Activated CD4-positive, alpha-beta T cell treated with anti-CD3 and anti-CD28 coated beads for 4 hours (primary cell): ENCODE measurements around the gene ACOT11.

Source experiments
- DNase-seq, 2 donors: peaks; one replicate each; pipeline ENCODE4 v3.0.0-alpha.2; 2020

Gene ACOT11

GRCh38 chr1:54566438-54567141 lies 18.6 kb downstream of the ACOT11 start:
- DNase-seq: no peak

GRCh38 chr1:54567961-54568360 lies 19.9 kb downstream of the ACOT11 start:
- no peak for DNase-seq

GRCh38 chr1:54569339-54569738 lies 21.3 kb downstream of the ACOT11 start:
- no peak for DNase-seq

- no peak for DNase-seq
These were observed 22.1 kb downstream of the ACOT11 start for GRCh38 chr1:54570161-54570560.

- DNase-seq: no peak
These were observed 23.3 kb downstream of the ACOT11 start for GRCh38 chr1:54571326-54571725.

- DNase-seq: no peak
These were observed 23.9 kb downstream of the ACOT11 start for GRCh38 chr1:54571803-54572541.

GRCh38 chr1:54572542-54572850 lies 24.5 kb downstream of the ACOT11 start:
- DNase-seq: no peak

GRCh38 chr1:54574158-54574778 lies 26.2 kb downstream of the ACOT11 start:
- no peak for DNase-seq

- DNase-seq: no peak
These were observed 27.1 kb downstream of the ACOT11 start for GRCh38 chr1:54575161-54575560.

- no peak for DNase-seq
These were observed 27.7 kb downstream of the ACOT11 start for GRCh38 chr1:54575605-54576290.

- DNase-seq: no peak
These were observed 29.6 kb downstream of the ACOT11 start for GRCh38 chr1:54577612-54578011.

GRCh38 chr1:54579337-54579781 lies 31.3 kb downstream of the ACOT11 start:
- DNase-seq: no peak

GRCh38 chr1:54580856-54581550 lies 33.0 kb downstream of the ACOT11 start:
- DNase-seq: no peak

GRCh38 chr1:54581621-54582035 lies 33.6 kb downstream of the ACOT11 start:
- DNase-seq: no peak

GRCh38 chr1:54582566-54583306 lies 34.7 kb downstream of the ACOT11 start:
- DNase-seq: no peak

- DNase-seq: no peak
These were observed 35.3 kb downstream of the ACOT11 start for GRCh38 chr1:54583307-54583686.

- no peak for DNase-seq
These were observed 35.8 kb downstream of the ACOT11 start for GRCh38 chr1:54583871-54584270.

GRCh38 chr1:54584575-54584974 lies 36.5 kb downstream of the ACOT11 start:
- no peak for DNase-seq

GRCh38 chr1:54585181-54586066 lies 37.4 kb downstream of the ACOT11 start:
- no peak for DNase-seq

GRCh38 chr1:54588377-54588776 lies 40.3 kb downstream of the ACOT11 start:
- DNase-seq: no peak

GRCh38 chr1:54591127-54591756 lies 43.2 kb downstream of the ACOT11 start:
- no peak for DNase-seq
